Liver (tissue), 3 donors: ENCODE data around the gene TPPP.
"Not testable (repeated sequence)": the region's sequence is repeated elsewhere in the genome, so short reads cannot be mapped to it uniquely, and the experiment has no call there.

Experiments
- TF ChIP-seq, protein P1 (sequence below): IDR thresholded peaks from 2 replicates; pipeline ENCODE4 v1.6.1; 2016; ENCODE audit warnings: antibody characterized with exemption
- TF ChIP-seq, protein P2 (sequence below): fragments of 150-350 bp; IDR thresholded peaks from 2 replicates; pipeline ENCODE4 v1.5.1; 2017; ENCODE audit warnings: improper control_type of control experiment, low read depth, low read length; ENCODE audit not compliant: missing input control
- donor health status: healthy.
- donor health status: healthy.

DNA sequence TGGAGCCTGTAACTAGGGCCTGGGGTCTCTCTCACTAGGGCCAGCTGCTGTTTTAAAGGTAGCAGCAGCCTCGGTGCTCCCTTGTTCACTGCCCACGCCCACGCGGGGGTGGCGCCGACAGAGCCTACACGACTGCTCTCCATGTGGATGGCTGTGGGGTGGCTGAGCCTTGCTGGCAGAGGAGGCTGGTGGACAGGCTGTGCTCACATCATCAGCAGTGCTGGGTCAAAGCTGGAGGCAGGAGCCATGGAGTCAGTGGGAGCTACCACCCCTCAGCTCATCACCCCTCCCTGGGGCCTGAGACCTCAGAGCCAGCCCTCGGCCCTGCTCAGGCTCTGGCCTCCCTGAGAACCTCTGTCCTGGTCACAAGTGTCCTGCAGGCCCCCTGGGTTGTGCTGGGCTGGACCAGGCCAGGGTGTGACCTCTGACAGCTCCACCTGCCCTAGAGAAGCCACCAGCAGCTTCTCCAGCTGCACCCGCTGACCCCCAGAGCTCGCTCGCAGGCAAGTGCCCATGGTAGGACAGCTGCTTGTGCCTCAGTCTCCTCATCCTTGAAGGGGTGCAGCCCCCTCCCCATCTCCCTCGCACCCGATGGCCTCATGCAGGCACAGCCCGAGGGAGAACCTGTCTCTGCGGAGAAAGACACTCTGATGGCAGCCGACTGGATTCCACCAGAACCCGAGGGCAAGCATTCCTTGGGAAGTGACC lies 10.3 kb downstream of the TPPP start:
- TF ChIP-seq, protein P1, sequence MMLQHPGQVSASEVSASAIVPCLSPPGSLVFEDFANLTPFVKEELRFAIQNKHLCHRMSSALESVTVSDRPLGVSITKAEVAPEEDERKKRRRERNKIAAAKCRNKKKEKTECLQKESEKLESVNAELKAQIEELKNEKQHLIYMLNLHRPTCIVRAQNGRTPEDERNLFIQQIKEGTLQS: not testable (repeated sequence)
- TF ChIP-seq, protein P2, sequence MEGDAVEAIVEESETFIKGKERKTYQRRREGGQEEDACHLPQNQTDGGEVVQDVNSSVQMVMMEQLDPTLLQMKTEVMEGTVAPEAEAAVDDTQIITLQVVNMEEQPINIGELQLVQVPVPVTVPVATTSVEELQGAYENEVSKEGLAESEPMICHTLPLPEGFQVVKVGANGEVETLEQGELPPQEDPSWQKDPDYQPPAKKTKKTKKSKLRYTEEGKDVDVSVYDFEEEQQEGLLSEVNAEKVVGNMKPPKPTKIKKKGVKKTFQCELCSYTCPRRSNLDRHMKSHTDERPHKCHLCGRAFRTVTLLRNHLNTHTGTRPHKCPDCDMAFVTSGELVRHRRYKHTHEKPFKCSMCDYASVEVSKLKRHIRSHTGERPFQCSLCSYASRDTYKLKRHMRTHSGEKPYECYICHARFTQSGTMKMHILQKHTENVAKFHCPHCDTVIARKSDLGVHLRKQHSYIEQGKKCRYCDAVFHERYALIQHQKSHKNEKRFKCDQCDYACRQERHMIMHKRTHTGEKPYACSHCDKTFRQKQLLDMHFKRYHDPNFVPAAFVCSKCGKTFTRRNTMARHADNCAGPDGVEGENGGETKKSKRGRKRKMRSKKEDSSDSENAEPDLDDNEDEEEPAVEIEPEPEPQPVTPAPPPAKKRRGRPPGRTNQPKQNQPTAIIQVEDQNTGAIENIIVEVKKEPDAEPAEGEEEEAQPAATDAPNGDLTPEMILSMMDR: not testable (repeated sequence)
